Measurements from ENCODE around the gene CEP131. TPM values are rescaled to one million over a fixed set of nuclear protein-coding genes. Genes with fewer than 3 reads are reported as not detected.

The CEP131 gene
- polyA plus RNA-seq, 1 donor from 2014 or later = 21.3 TPM

GRCh38 chr17:81261582-81262336 lies 39.0 kb upstream of the CEP131 start:
- Histone ChIP-seq H3K4me3 (ENCODE audit: low read length) (no peak overlapping the region), H2AFZ (ENCODE audit: low read depth, low read length) (no peak overlapping the region), H3K9ac (ENCODE audit: low read length) (no peak overlapping the region), H3K9me2 (ENCODE audit: insufficient read depth, low read length) (no peaks in the 10 kb centered on the region), H3K27me3 (ENCODE audit: insufficient read depth, low read depth, low read length) (no peaks in the 10 kb centered on the region), H4K20me1 (ENCODE audit: insufficient read depth) (no peaks in the 10 kb centered on the region), H3K9me3 (ENCODE audit: low read length) (no peaks in the 10 kb centered on the region), H3K4me2 (ENCODE audit: low read length) (no peak overlapping the region), H3K79me2 (replicated peaks; ENCODE audit: insufficient read depth, low read length) (no peaks in the 10 kb centered on the region), H3K27ac (ENCODE audit: low read length) (no peak overlapping the region), H3K36me3 (ENCODE audit: insufficient read depth, low read length) (no peaks in the 10 kb centered on the region), H3F3A (ENCODE audit: insufficient read depth, low read length, poor library complexity, severe bottlenecking) (no peaks in the 10 kb centered on the region)
- TF ChIP-seq MXI1 (conservative IDR thresholded peaks at IDR 0.05; ENCODE audit: poor library complexity, severe bottlenecking) (no peak), EP300 (conservative IDR thresholded peaks at IDR 0.05; ENCODE audit: poor library complexity, severe bottlenecking) (no peak), SMC3 (conservative IDR thresholded peaks at IDR 0.05; ENCODE audit: poor library complexity) (no peak), EZH2 (IDR thresholded peaks at IDR 0.05; ENCODE audit: borderline replicate concordance, insufficient read depth, low read length, poor library complexity, severe bottlenecking) (no peak), TAF1 (IDR thresholded peaks at IDR 0.05; ENCODE audit: low read depth) (no peak), REST (IDR thresholded peaks at IDR 0.05; ENCODE audit: borderline replicate concordance) (no peak), POLR2AphosphoS5 (IDR thresholded peaks at IDR 0.05) (no peak), CTCF (IDR thresholded peaks at IDR 0.05; ENCODE audit: poor library complexity, severe bottlenecking) (no peak), RAD21 (conservative IDR thresholded peaks at IDR 0.05) (no peak)

- no peaks in the 10 kb centered on the region for H3K36me3 ChIP-seq (ENCODE audit: insufficient read depth, low read length)
- no peak overlapping the region for H3K9ac ChIP-seq (ENCODE audit: low read length)
- no peaks in the 10 kb centered on the region for H3K9me3 ChIP-seq (ENCODE audit: low read length)
- no peak overlapping the region for H3K4me3 ChIP-seq (ENCODE audit: low read length)
- H3F3A ChIP-seq (ENCODE audit: insufficient read depth, low read length, poor library complexity, severe bottlenecking) = no peaks in the 10 kb centered on the region
- H2AFZ ChIP-seq (ENCODE audit: low read depth, low read length) = no peak overlapping the region
- H3K27me3 ChIP-seq (ENCODE audit: insufficient read depth, low read depth, low read length) = no peaks in the 10 kb centered on the region
- H3K27ac ChIP-seq (ENCODE audit: low read length) = no peak overlapping the region
- H3K9me2 ChIP-seq (ENCODE audit: insufficient read depth, low read length) = no peaks in the 10 kb centered on the region
- no peak overlapping the region for H3K4me2 ChIP-seq (ENCODE audit: low read length)
- TF ChIP-seq REST (IDR thresholded peaks at IDR 0.05; ENCODE audit: borderline replicate concordance) = no peak
- TF ChIP-seq EZH2 (IDR thresholded peaks at IDR 0.05; ENCODE audit: borderline replicate concordance, insufficient read depth, low read length, poor library complexity, severe bottlenecking) = no peak
- TF ChIP-seq SMC3 (conservative IDR thresholded peaks at IDR 0.05; ENCODE audit: poor library complexity) = no peak
- no peaks in the 10 kb centered on the region for H4K20me1 ChIP-seq (ENCODE audit: insufficient read depth)
- H3K79me2 ChIP-seq (replicated peaks; ENCODE audit: insufficient read depth, low read length) = no peaks in the 10 kb centered on the region
These were observed 38.3 kb upstream of the CEP131 start for GRCh38 chr17:81261096-81261495.
